Neural cell (in vitro differentiated cells): ENCODE results near the gene CPA5. TPM values are rescaled to one million over a fixed set of nuclear protein-coding genes. Genes with fewer than 3 reads are reported as not detected.

Experiments
- H2AFZ ChIP-seq: fragments of 200-600, 300-800 bp; sonication (generic), shearing (Covaris generic); 2 replicates; pipeline ENCODE4 v1.6.0; 2014; ENCODE audit warnings: low read depth, mild to moderate bottlenecking, antibody characterized with exemption, low read length, moderate library complexity
- H3F3A ChIP-seq: fragments of 200-600 bp; shearing (Covaris generic); 2 replicates; pipeline ENCODE4 v1.6.1; 2016; ENCODE audit warnings: mild to moderate bottlenecking, moderate library complexity, mixed read lengths, antibody characterized with exemption, low read length; ENCODE audit not compliant: insufficient read depth, poor library complexity, severe bottlenecking
- H3K27ac ChIP-seq: fragments of 200-600, 300-800 bp; sonication (generic), shearing (Covaris generic); 2 replicates; pipeline ENCODE4 v1.5.1; 2014; ENCODE audit warnings: mild to moderate bottlenecking, low read length, moderate library complexity
- H3K27me3 ChIP-seq: fragments of 300-800, 200-600 bp; sonication (generic), shearing (Covaris generic); 2 replicates; pipeline ENCODE4 v1.6.0; 2014; ENCODE audit warnings: mild to moderate bottlenecking, low read depth, low read length, moderate library complexity; ENCODE audit not compliant: insufficient read depth
- H3K36me3 ChIP-seq: fragments of 300-800, 200-600 bp; sonication (generic), shearing (Covaris generic); 2 replicates; pipeline ENCODE4 v1.5.1; 2014; ENCODE audit warnings: mild to moderate bottlenecking, antibody characterized with exemption, low read length, moderate library complexity; ENCODE audit not compliant: insufficient read depth
- H3K4me2 ChIP-seq: fragments of 300-800, 200-600 bp; sonication (generic), shearing (Covaris generic); 2 replicates; pipeline ENCODE4 v1.6.0; 2014; ENCODE audit warnings: mild to moderate bottlenecking, low read length
- H3K4me3 ChIP-seq: fragments of 300-800, 200-600 bp; sonication (generic), shearing (Covaris generic); 2 replicates; pipeline ENCODE4 v1.5.1; 2014; ENCODE audit warnings: mild to moderate bottlenecking, low read length, moderate library complexity
- H3K79me2 ChIP-seq: fragments of 200-600 bp; shearing (Covaris generic); replicated peaks from 2 replicates; pipeline ENCODE4 v1.6.0; 2014; ENCODE audit warnings: mild to moderate bottlenecking, low read length, moderate library complexity; ENCODE audit not compliant: insufficient read depth
- H3K9ac ChIP-seq: fragments of 300-800, 200-600 bp; sonication (generic), shearing (Covaris generic); 2 replicates; pipeline ENCODE4 v1.6.1; 2016; ENCODE audit warnings: mild to moderate bottlenecking, low read length, mixed read lengths
- H3K9me2 ChIP-seq: fragments of 200-600 bp; shearing (Covaris generic); 2 replicates; pipeline ENCODE4 v1.6.1; 2016; ENCODE audit warnings: mild to moderate bottlenecking, low read length, mixed read lengths; ENCODE audit not compliant: insufficient read depth
- H3K9me3 ChIP-seq: fragments of 200-600, 300-800 bp; sonication (generic), shearing (Covaris generic); 2 replicates; pipeline ENCODE4 v1.6.1; 2016; ENCODE audit warnings: mild to moderate bottlenecking, mixed run types, low read length, moderate library complexity, mixed read lengths
- H4K20me1 ChIP-seq: fragments of 200-600 bp; shearing (Covaris generic); 2 replicates; pipeline ENCODE4 v1.6.1; 2016; ENCODE audit warnings: mild to moderate bottlenecking, mixed run types; ENCODE audit not compliant: insufficient read depth
- EP300 ChIP-seq: fragments of 450-650 bp; conservative IDR thresholded peaks from 2 replicates; pipeline ENCODE4 v1.6.1; 2014; ENCODE audit warnings: antibody characterized with exemption, mild to moderate bottlenecking, moderate library complexity; ENCODE audit not compliant: poor library complexity, severe bottlenecking
- EZH2 ChIP-seq: fragments of 200-600, 300-800 bp; shearing (Covaris generic), sonication (generic); IDR thresholded peaks from 2 replicates; pipeline ENCODE4 v1.6.1; 2014; ENCODE audit warnings: antibody characterized with exemption, low read length, borderline replicate concordance, mild to moderate bottlenecking; ENCODE audit not compliant: insufficient read depth, poor library complexity, severe bottlenecking
- MXI1 ChIP-seq: fragments of 450-650 bp; conservative IDR thresholded peaks from 2 replicates; pipeline ENCODE4 v1.6.1; 2014; ENCODE audit warnings: antibody characterized with exemption, mild to moderate bottlenecking; ENCODE audit not compliant: poor library complexity, severe bottlenecking
- POLR2AphosphoS5 ChIP-seq: IDR thresholded peaks from 2 replicates; pipeline ENCODE4 v1.6.1; 2012
- RAD21 ChIP-seq: fragments of 450-650 bp; conservative IDR thresholded peaks from 2 replicates; pipeline ENCODE4 v1.6.1; 2014; ENCODE audit warnings: antibody characterized with exemption, mild to moderate bottlenecking, moderate library complexity
- SMC3 ChIP-seq: fragments of 450-650 bp; conservative IDR thresholded peaks from 2 replicates; pipeline ENCODE4 v1.6.1; 2014; ENCODE audit warnings: antibody characterized with exemption, mild to moderate bottlenecking, moderate library complexity; ENCODE audit not compliant: poor library complexity
- TAF1 ChIP-seq: IDR thresholded peaks from 2 replicates; pipeline ENCODE4 v1.6.1; 2012; ENCODE audit warnings: low read depth
- polyA plus RNA-seq: library from polyadenylated mRNA; depleted of rRNA; stranded (reverse); fragments of >200 nt; gene quantifications from 2 replicates; pipeline ENCODE4 v1.2.3, GENCODE V29; 2014
- TF ChIP-seq, protein P1 (sequence below): IDR thresholded peaks from 2 replicates; pipeline ENCODE4 v1.6.1; 2012; ENCODE audit warnings: borderline replicate concordance
- TF ChIP-seq, protein P2 (sequence below): fragments of 450-650 bp; IDR thresholded peaks from 2 replicates; pipeline ENCODE4 v1.5.1; 2014; ENCODE audit warnings: antibody characterized with exemption, mild to moderate bottlenecking, moderate library complexity; ENCODE audit not compliant: poor library complexity, severe bottlenecking

Gene CPA5
- polyA plus RNA-seq, 1 donor from 2014 or later, result not detected

DNA sequence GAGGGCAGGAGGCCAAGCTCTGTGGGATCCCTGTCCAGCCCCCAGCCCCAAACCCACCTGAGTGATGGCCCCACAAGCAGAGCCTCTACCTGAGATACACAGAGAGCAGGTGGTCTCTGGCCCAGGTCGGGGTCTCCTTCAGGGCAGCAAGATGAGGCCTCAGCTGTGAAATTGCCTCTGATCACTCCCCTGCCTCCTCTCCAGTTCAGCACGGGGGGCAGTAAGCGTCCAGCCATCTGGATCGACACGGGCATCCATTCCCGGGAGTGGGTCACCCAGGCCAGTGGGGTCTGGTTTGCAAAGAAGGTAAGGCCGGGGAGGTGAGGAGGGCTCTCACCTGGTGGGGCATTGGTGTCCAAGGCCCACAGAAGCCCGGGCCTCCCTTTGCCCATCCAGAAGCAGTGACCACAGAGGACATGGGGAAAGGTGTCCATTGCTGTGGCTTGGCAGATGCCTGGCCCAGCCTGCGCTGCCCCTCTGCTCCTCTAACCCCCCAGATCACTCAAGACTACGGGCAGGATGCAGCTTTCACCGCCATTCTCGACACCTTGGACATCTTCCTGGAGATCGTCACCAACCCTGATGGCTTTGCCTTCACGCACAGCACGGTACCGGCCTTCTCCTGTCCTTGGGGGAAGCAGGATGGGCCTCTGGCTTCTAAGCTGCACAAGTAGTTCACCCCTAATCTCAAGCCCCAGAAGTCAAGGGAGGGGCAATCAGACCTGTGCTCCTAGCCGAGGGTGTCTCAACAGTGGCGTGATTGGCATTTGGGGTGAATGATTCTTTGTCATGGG is 38.8 kb downstream of the CPA5 start:
- Histone ChIP-seq H3K27me3 (no peaks in the 10 kb centered on the region), H3K36me3 (no peaks in the 10 kb centered on the region), H3F3A (no peaks in the 10 kb centered on the region), H2AFZ (no peak overlapping the region), H3K79me2 (no peaks in the 10 kb centered on the region), H3K9me3 (no peaks in the 10 kb centered on the region), H3K4me3 (no peak overlapping the region), H3K9ac (no peak overlapping the region), H3K9me2 (no peaks in the 10 kb centered on the region), H3K4me2 (no peak overlapping the region), H4K20me1 (no peaks in the 10 kb centered on the region), H3K27ac (no peak overlapping the region)
- no peak for TF ChIP-seq EZH2
- no peak for TF ChIP-seq EP300
- no peak for TF ChIP-seq TAF1
- TF ChIP-seq SMC3, result no peak
- TF ChIP-seq, protein P1, sequence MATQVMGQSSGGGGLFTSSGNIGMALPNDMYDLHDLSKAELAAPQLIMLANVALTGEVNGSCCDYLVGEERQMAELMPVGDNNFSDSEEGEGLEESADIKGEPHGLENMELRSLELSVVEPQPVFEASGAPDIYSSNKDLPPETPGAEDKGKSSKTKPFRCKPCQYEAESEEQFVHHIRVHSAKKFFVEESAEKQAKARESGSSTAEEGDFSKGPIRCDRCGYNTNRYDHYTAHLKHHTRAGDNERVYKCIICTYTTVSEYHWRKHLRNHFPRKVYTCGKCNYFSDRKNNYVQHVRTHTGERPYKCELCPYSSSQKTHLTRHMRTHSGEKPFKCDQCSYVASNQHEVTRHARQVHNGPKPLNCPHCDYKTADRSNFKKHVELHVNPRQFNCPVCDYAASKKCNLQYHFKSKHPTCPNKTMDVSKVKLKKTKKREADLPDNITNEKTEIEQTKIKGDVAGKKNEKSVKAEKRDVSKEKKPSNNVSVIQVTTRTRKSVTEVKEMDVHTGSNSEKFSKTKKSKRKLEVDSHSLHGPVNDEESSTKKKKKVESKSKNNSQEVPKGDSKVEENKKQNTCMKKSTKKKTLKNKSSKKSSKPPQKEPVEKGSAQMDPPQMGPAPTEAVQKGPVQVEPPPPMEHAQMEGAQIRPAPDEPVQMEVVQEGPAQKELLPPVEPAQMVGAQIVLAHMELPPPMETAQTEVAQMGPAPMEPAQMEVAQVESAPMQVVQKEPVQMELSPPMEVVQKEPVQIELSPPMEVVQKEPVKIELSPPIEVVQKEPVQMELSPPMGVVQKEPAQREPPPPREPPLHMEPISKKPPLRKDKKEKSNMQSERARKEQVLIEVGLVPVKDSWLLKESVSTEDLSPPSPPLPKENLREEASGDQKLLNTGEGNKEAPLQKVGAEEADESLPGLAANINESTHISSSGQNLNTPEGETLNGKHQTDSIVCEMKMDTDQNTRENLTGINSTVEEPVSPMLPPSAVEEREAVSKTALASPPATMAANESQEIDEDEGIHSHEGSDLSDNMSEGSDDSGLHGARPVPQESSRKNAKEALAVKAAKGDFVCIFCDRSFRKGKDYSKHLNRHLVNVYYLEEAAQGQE, result no peak
- no peak for TF ChIP-seq POLR2AphosphoS5
- TF ChIP-seq MXI1, result no peak
- TF ChIP-seq, protein P2, sequence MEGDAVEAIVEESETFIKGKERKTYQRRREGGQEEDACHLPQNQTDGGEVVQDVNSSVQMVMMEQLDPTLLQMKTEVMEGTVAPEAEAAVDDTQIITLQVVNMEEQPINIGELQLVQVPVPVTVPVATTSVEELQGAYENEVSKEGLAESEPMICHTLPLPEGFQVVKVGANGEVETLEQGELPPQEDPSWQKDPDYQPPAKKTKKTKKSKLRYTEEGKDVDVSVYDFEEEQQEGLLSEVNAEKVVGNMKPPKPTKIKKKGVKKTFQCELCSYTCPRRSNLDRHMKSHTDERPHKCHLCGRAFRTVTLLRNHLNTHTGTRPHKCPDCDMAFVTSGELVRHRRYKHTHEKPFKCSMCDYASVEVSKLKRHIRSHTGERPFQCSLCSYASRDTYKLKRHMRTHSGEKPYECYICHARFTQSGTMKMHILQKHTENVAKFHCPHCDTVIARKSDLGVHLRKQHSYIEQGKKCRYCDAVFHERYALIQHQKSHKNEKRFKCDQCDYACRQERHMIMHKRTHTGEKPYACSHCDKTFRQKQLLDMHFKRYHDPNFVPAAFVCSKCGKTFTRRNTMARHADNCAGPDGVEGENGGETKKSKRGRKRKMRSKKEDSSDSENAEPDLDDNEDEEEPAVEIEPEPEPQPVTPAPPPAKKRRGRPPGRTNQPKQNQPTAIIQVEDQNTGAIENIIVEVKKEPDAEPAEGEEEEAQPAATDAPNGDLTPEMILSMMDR, result no peak
- no peak for TF ChIP-seq RAD21

DNA sequence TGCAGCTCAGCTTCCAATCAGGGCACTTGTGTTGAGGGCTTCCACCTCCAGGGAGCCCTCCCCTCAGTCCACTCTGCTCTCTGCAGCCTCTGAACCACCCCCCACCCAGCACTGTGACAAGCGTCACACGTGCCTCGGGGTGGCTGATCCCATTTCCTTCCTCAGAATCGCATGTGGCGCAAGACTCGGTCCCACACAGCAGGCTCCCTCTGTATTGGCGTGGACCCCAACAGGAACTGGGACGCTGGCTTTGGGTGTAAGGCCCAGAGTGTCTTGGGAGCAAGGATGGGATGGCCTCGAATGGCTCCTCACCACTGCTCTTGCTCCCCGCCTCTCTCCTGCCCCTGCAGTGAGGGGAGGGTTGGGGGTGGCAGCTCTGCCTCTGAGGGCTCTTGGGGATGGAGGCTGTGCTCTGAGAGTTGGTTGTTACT is 39.8 kb downstream of the CPA5 start:
- H2AFZ ChIP-seq, result no peak overlapping the region
- H3K9me2 ChIP-seq, result no peaks in the 10 kb centered on the region
- no peak for TF ChIP-seq MXI1
- no peak for TF ChIP-seq POLR2AphosphoS5
- TF ChIP-seq, protein P1, result no peak
- H3F3A ChIP-seq, result no peaks in the 10 kb centered on the region
- no peak overlapping the region for H3K9ac ChIP-seq
- no peak overlapping the region for H3K4me2 ChIP-seq
- H3K27me3 ChIP-seq, result no peaks in the 10 kb centered on the region
- H3K9me3 ChIP-seq, result no peaks in the 10 kb centered on the region
- no peaks in the 10 kb centered on the region for H3K36me3 ChIP-seq
- H3K27ac ChIP-seq, result no peak overlapping the region
- no peaks in the 10 kb centered on the region for H3K79me2 ChIP-seq
- no peaks in the 10 kb centered on the region for H4K20me1 ChIP-seq
- H3K4me3 ChIP-seq, result no peak overlapping the region
